NCI-H2107 (cell line): ENCODE results near the gene RUNDC1.
"Not testable (repeated sequence)": the region's sequence is repeated elsewhere in the genome, so short reads cannot be mapped to it uniquely, and the experiment has no call there.

Source experiments
- DNase-seq: peaks from one replicate; lab custom pipeline; 2025; lab: John Stamatoyannopoulos, UW

The RUNDC1 gene

GRCh38 chr17:42980274-42980765, at the start of gene RUNDC1:
TSS of gene RUNDC1 (plus strand) at chr17:42980565. CDS start at chr17:42980577, 12 bp downstream.
- DNase-seq: peak; percentile 88

- DNase-seq: peak; percentile 5
Observed at GRCh38 chr17:42937712-42938596, 42.4 kb upstream of the RUNDC1 start.

GRCh38 chr17:42944211-42944610, 36.2 kb upstream of the RUNDC1 start:
- no peak for DNase-seq

GRCh38 chr17:42946812-42947211, 33.6 kb upstream of the RUNDC1 start:
- DNase-seq: no peak

GRCh38 chr17:42950044-42950783, 30.2 kb upstream of the RUNDC1 start:
- no peak for DNase-seq

- DNase-seq: no peak
Observed at GRCh38 chr17:42953669-42954068, 26.7 kb upstream of the RUNDC1 start.

GRCh38 chr17:42964161-42964932, 16.0 kb upstream of the RUNDC1 start, which contains the start of gene AARSD1:
TSS of gene AARSD1 (minus strand) at chr17:42964454. CDS start at chr17:42964440, 14 bp downstream.
- DNase-seq: peak; percentile 70

- no peak for DNase-seq
Observed at GRCh38 chr17:42967925-42968324, 12.4 kb upstream of the RUNDC1 start.

GRCh38 chr17:42969001-42969581, 11.3 kb upstream of the RUNDC1 start:
- no peak for DNase-seq

- DNase-seq: no peak
Observed at GRCh38 chr17:42971589-42971988, 8.8 kb upstream of the RUNDC1 start.

- not testable (repeated sequence) for DNase-seq
Observed at GRCh38 chr17:42973323-42973722, 7.0 kb upstream of the RUNDC1 start.

GRCh38 chr17:42975265-42975664, 5.1 kb upstream of the RUNDC1 start:
- no peak for DNase-seq

GRCh38 chr17:42975701-42976100, 4.7 kb upstream of the RUNDC1 start:
- not testable (repeated sequence) for DNase-seq

GRCh38 chr17:42979511-42980273, 673 bp upstream of the RUNDC1 start, which contains the start of gene PTGES3L:
TSS of gene PTGES3L (minus strand) at chr17:42980080. CDS start at chr17:42980053, 27 bp downstream.
- DNase-seq: peak; percentile 31

- DNase-seq: peak; percentile 13
Observed at GRCh38 chr17:42980766-42981397, 517 bp downstream of the RUNDC1 start.

GRCh38 chr17:42982266-42982665, 1.9 kb downstream of the RUNDC1 start:
- DNase-seq: no peak

- DNase-seq: no peak
Observed at GRCh38 chr17:42985225-42985624, 4.9 kb downstream of the RUNDC1 start.

- DNase-seq: no peak
Observed at GRCh38 chr17:42989141-42989540, 8.8 kb downstream of the RUNDC1 start.

GRCh38 chr17:42989726-42990652, 9.6 kb downstream of the RUNDC1 start:
- DNase-seq: no peak
